ENCODE results near the gene RBFOX2.
A peak's percentile ranks its signal among the peaks of the same experiment; 100 is the strongest.
"Not testable (repeated sequence)": the region's sequence is repeated elsewhere in the genome, so short reads cannot be mapped to it uniquely, and the experiment has no call there.

Gene RBFOX2

DNA sequence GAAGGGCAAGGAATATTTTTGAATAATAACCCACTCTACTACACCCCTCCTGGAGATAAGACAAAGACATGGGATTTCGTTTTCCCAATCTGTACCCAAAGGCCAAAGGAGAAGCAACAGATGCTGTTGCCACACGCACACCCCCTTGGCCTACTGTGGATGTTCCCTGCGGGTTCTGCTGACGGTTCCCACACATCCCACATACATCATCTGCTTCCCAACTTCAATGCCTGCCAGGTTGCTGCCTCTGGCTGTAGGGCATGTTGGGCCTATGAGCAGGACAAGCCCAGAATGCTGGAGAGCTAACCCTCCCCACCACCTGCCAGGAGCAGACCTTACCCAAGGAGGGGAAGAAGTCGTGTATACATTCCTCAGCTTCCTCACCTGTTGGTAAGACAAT lies 13.6 kb upstream of the RBFOX2 start:
- no peak for DNase-seq (ENCODE audit: low spot score)

DNA sequence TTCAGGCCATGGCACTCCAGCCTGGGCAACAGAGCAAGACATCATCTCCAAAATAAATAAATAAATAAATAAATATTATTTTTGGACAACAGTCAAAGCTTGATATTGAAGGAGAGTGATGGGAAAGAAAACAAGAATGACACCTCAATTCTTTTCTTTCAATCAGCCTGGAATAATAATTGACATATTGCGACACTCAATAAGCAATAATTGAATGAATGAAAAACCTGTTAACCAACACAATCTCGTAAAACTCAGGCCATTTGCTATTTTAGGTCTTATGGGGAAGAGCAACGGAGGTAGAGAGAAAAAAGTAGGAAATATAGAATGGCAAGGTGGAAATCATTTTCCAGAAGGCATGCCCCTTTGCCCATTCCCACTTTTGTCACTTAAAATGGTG lies 10.5 kb upstream of the RBFOX2 start:
- no peak for DNase-seq (ENCODE audit: low spot score)

DNA sequence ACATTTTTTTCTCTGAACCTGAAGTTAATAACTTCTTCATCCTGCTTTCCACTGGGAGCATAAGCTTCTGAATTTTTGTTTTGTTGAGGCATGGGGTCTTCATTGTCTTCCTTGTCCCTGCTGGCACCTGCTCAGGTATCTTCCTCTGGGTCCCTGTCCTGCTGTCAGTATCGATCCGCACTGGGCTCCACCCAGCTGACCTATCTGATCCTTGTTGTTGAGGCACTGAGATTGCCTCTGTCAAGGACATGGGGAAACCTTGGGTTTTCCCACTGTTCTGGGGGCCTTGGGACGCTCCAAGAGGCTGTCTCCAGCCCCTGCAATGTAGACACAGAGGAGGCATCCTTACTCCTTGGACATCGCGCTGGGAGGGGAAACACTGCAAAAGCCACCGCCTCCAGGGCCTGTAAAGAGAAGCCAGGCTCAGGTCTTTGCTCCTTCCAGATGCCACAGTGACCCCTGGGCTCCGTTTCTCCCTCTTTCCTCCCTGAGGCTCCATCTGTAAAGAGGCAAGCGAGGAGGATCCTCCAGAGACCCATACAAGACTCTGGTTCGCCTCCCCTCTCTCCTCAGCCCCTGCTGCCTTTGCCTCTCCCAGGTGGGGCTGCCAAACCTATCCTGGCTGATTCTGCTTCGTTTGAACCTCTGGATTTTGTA lies 8.6 kb upstream of the RBFOX2 start:
- DNase-seq (ENCODE audit: low spot score) = no peak

DNA sequence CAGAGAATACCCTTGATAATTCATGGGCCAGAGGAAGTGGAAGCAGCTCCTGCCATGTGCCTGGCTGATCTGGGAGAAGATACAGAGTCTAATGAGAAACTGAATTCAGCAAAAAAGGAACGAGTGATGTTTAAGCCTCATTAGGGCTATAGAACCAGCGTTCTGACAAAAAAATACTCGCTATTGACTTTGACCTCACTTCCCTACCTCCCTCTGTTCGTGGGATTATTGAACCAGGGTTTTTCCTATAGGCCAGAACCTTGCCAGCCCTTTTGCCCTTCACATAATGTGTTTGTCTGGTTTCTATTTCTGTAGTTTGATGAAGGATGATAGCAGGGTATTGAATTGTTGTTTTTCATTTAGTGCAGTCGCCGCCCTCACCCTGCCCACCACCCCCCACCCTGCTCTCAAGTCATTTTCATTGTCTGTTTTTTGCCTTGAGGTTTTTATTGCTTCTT lies 7.6 kb upstream of the RBFOX2 start:
- no peak for DNase-seq (ENCODE audit: low spot score)

DNA sequence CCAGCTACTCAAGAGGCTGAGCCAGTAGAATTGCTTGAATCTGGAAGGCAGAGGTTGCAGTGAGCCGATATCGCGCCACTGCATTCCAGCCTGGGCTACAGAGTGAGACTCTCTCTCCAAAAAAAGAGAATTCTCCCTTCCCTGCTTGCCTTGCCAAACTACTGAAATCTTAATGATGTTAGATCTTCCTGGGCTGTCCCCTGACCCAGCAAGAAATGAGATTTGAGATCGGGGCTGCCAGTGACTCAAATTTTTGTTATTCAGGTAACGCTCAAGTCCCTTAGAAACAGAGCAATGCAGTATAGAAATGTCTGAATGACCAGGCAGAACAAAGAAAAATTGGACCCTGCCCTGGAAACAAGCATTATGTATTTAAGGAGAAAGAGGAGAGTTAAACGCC lies 4.0 kb upstream of the RBFOX2 start:
- no peak for DNase-seq (ENCODE audit: low spot score)

DNA sequence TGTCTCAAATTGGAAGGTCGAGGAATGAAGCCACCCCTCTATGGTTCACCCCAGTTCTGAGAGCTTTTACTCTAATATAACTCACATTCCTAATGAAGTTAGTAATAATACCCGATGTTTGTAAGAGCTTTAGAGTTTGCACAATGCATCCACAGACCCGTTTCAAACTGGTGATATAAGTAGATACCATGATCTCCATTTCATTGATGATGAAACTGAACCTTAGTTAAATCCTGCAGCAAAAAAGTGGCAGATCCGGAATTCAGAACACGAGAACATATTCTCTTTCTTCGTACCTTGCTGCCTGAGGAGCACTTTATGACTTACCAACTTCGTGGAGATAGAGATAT lies 757 bp upstream of the RBFOX2 start:
- no peak for DNase-seq (ENCODE audit: low spot score)

DNA sequence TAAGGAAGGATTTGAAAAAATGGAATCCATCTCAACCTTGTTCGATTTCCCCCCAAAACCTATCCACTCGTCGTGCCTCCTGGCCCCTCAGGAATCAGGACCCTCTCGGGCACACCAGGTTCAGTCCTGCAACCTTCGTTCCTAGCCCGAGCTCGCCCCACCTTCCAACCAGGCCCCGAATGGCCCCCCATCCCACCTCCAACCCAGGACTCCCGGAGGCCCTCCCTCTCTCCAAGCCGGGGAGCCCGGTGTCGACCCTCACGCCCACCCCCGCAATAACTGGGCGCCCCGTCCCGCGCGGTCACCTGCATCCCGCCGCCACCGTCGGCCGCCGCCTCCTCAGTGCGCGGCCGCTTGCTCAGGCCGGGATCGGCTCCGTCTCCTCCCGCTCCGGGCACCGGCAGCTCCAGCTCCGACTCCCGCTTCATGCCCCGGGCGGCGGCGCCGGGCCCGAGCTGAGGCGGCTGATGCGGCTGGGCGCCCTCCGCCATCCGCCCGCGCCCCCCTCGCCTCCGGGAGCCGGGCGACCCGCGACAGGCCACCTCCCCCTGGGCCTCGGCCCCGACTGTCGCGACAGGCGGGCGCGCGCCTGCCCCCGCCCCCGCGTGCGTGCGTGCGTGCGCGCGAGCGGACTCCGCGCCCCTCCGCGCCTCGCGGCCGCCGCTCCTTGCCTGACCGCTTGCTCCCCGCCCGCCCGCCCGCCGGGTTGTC lies 534 bp downstream of the RBFOX2 start:
- no peak for DNase-seq (ENCODE audit: low spot score)

DNA sequence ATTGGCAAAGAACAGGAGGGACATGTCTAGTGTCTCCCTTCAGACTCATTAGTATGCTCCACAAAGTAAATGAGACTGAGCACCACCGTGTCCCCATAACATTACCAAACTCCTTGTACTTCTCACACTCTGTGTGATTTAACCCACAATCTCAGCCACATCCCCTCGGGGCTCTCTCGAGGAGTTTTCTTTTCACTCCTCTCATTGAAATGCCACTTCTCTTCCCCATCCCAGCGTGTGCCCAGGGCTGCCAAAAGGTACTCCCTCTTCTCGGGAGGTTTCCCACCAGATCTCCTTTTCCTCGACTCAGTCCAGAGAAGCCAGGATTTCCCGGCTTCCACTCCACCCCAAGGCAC lies 1.1 kb downstream of the RBFOX2 start:
- DNase-seq (ENCODE audit: low spot score) = peak; percentile 31

DNA sequence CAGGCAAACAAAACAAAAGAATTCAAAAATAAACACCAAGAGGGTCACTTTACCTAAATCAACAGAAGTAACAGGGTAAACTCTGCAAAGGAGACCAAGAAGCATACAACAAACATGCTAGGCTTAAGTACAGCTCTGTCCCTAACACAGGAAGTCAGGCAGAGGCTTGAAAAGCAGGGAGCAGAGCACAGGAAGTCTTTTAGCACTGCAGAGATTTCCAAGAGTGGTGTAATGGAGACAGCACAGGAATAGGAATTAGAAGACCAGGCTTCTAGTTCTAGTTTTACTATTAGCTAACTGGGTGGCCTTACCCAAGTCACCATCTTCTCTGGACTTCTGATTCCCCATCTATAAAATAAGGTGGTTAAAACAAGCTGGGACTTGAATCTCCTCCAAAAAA lies 1.9 kb downstream of the RBFOX2 start:
- peak; percentile 43 for DNase-seq (ENCODE audit: low spot score)

DNA sequence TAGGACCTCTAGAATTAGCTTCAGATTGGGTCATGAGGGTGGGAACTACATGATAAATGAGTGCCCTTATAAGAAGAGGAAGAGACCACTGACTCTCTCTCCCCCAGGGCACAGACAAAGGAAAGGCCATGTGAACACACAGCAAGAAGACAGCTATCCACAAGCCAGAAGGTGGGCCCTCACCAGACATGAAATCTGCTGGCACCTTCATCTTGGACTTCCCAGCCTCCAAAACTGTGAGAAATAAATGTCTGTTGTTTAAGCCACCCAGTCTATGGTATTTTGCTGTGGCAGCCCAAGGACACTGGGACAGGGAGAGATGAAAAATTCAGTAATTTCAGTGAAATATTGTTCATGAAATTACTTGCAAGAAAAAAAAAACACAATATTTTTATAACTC lies 5.9 kb downstream of the RBFOX2 start:
- no peak for DNase-seq (ENCODE audit: low spot score)

DNA sequence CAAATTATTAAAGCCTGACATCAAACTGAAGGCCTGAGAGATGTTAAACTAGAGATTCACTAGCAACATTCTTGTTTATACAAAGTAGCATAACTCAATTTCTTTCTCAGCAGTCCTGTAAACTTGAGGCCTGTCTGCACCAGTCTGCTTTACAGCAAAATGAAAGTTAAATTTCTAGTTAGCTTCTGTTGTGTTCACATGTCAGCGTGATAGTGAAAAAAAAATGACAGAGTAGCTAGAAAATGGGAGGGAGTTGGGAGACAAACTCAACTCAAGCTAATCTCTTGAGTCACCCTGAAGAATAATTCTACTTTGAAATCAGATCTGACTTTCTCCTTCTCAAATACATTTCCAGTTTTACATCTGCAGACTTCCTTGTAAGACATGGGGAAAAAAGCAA lies 6.5 kb downstream of the RBFOX2 start:
- DNase-seq (ENCODE audit: low spot score) = no peak

DNA sequence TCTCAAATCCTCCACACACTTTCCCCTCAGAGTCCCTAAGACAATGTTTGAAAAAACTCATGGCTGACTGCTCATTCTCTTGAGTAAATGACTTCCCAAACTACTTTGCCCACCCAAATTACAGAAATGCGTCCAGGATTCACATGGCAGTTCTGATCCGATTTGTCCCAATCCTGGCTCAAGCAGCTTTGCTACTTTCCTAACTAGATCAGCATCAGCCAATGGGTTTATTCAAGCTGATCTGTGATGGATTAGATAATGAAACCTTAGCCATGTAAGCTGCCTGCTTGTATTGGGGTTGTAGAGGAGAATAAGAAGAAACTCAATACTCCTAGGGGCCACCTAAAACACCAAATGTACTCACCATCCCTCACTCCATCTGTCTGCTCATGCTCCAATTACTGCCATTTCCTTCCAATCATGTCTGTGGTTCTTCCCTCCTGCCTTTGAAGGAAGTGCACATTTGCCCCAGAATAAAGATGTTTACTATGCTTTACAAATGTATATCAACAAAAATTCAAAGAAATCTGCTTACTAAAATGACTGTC lies 6.9 kb downstream of the RBFOX2 start:
- DNase-seq (ENCODE audit: low spot score) = no peak

DNA sequence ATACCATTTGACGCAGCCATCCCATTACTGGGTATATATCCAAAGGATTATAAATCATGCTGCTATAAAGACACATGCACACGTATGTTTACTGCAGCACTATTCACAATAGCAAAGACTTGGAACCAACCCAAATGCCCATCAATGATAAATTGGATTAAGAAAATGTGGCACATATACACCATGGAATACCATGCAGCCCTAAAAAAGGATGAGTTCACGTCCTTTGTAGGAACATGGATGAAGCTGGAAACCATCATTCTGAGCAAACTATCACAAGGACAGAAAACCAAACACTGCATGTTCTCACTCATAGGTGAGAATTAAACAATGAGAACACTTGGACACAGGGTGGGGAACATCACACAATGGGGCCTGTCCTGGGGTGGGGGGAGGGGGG lies 7.8 kb downstream of the RBFOX2 start:
- not testable (repeated sequence) for DNase-seq (ENCODE audit: low spot score)

DNA sequence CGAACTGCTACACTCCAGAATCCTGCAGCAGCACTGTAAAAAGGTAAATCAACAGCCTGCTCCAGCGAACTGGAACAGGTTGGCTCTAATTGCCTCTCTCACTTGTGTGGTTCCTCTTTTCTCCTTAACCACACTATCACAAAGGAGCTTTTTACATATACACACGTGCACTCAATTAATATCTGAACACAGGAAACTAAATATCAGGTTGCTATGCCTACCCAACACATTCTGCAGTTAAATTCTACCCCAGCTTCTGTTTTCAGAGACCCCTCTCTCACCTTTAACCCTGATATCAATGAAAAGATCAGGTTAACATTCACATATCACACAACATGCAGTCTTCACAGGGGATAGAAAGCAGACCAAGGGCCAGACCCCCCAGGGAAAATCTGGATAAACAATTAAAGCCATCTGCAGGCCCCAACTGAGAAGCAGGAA lies 11.0 kb downstream of the RBFOX2 start:
- no peak for DNase-seq (ENCODE audit: low spot score)

DNA sequence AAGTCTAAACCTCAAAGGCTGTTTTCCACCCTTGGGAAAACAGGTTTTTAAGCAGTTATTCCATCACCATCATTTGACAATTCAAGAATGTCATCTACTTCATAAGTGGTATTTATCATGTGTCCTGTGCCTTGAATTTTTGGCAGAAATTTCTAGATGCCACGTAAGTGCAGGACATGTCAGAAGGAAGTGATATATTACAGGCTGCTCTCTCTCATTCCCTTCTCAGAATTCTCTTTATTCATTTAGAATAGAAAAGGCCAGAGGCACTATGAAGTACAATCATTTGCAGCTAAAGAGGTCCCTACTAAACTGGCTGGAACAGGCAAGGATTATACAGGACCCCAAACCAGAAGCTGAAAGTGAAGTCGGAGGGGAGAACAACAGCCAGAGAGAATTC lies 11.9 kb downstream of the RBFOX2 start:
- DNase-seq (ENCODE audit: low spot score) = no peak

DNA sequence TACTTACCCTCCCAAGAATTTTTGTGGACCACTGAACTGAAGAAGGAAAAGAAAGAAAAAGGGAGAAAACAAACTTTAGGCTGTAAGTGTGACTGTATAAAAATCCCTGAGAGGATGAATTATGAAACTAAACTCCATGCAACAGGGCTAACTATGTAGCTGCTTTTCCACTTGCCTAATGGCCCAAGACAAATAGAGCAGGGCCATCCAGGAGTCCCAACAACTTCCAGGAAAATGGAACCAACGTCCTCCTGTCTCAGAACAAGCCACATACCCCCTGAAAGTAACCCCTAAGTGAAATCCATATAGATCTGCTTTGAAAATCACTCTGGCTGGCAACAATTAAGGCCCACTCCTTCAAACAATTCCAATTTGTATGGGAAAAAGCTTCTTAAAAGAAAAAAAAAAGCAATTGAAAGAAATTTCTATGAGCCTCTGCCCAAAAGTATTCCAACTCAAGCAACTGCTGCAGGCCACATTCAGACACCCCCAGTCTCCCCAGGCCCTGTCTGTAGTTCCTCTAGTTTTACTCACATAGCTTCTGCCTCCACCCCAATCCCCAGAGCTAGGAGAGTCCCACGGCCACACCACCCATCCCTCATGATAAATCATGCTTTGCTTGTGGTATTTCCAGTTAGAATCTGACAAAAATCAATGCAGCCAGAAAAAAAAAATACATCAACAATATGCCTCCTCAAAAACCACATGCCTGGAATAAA lies 12.7 kb downstream of the RBFOX2 start:
- no peak for DNase-seq (ENCODE audit: low spot score)

DNA sequence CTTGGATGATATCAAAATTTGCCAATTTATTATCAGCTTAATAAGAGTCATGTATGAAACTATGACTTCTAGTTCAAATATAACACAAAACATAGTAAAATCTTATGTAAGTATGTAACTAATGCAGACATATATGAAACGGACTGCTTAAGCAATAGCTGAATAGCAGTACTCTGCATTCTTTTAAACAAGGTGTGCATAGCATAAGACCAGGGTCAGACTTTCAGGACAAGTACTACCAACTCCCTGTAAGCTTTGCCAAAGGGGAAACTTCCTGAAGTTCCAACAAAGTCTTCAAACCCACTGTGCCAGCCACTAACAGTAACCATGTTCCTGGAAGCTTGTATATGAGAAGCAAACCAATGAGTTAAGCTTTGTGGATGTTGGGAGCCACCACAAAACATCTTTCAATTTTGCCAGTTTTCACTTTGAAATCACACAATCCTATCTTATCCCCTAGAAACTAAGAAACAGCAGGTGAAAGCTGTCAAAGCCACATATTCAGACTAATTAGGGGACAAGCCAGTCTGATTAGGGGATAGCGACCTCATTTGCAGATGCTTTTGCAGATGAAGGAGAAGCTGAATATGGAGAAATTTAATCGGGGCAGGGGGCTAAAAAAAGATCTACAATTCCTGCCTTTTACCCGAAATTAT lies 13.3 kb downstream of the RBFOX2 start:
- DNase-seq (ENCODE audit: low spot score) = no peak

DNA sequence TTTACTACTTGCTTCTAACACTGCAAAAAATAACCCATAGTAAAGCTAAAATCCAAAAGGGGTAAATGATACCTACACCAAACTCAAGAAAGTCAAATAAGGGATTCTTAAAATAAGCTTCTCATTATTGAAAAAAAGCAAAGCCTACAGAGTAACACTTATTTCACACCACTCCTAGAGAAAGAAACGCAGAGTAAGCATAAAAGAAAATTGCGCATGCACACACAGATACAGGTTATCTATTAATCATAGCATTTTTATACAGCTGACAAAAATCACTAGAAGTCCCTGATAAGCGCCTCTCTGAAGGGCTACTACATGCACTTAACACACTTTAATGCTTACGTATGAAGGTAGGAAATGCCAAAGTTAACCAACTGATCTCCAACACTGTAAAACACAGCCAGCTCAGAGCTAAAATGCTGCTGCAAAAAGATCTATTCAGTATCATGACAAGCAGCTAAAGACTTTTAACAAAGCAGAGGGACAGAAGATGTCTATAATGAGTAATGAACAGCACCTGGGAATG lies 14.0 kb downstream of the RBFOX2 start:
- DNase-seq (ENCODE audit: low spot score) = no peak

DNA sequence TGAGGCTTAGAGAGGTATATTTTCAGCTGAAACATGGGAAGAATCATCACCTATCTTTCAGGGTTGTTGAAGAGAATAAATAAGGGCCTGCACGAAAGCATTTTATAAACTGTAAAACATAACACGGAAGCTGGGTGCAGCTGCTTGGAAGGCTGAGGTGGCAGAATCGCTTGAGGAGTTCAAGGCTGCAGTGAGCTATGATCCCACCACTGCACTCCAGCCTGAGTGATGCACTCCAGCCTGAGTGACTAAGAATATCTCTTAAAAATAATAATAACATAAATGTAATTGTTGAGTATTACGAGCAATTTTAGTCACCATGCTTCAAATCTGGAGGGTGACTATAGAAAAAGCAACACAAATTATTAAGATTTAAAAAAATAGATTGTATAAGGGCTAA lies 16.3 kb downstream of the RBFOX2 start:
- DNase-seq (ENCODE audit: low spot score) = no peak

DNA sequence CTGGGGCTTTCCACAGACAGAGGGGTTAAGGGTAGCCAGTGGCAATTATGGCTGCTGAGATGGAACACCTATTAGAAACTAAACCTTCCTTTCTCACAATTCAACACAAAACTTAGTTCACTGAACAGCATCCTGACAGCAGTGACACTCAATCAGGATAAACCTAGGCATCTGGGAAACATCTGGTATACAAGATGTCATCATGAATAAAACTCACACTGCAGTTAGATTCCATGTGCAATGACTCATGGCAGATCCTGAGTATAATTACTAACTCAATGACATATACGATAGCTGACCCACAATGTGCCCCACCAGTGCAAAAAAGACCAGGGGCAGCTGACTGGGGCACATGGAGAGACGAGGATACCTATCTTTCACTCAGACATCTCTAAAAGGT lies 17.7 kb downstream of the RBFOX2 start:
- no peak for DNase-seq (ENCODE audit: low spot score)

DNA sequence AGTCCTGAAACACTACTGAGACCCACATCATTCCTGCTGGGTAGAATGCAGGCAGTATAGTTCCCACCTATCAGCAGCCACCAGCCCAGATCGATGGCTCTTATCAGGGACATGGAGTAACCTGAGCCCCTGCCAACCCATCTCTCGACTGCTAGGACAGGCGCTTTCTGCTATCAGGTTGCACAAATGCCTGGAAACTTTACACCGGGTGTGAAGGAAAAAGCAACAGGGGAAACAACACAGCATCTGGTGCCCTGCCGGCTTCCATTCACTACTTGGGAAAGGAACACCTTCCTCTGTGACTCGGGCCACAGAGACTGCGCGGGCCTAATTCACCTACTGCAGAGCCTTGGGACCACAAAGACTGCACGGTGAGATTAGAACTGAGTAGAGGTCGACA lies 18.5 kb downstream of the RBFOX2 start:
- no peak for DNase-seq (ENCODE audit: low spot score)

DNA sequence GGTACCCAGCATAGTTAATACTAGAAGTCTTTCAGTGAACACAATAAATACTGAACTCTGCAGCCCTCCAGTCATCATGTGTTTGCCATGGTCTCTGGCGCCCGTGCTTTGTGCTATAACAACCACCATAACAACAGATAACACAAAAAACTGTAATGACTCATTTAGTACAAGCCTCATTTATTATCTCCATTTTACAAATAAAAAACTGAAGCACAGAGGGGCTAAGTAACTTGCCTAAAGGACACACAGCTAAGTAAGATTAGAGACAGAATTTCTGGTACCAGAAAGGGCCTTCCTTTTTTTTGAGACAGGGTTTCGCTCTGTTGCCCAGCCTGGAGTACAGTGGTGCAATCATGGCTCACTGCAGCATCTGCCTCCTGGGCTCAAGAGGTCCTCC lies 19.5 kb downstream of the RBFOX2 start:
- no peak for DNase-seq (ENCODE audit: low spot score)
